ENCODE measurements around the gene FGFRL1.
"Not testable (repeated sequence)": the region's sequence is repeated elsewhere in the genome, so short reads cannot be mapped to it uniquely, and the experiment has no call there.

Gene FGFRL1

DNA sequence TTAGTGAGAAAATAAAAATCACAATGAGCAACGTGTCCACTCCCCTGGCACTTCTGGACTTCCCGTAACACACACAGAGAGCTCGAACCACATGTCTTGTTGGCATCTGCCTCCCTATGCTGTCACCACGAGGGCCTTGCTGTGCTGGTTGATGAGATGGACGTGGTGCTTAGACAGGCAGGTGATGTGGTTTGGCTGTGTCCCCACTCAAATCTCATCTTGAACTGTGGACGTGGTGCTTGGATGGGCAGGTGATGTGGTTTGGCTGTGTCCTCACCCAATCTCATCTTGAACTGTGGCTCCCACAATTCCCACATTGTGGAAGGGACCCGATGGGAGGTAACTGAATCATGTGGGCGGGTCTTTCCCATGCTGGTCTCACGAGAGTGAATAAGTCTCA, 40.0 kb downstream of the FGFRL1 start:
- DNase-seq (ENCODE audit: low read depth, low spot score), result no peak

DNA sequence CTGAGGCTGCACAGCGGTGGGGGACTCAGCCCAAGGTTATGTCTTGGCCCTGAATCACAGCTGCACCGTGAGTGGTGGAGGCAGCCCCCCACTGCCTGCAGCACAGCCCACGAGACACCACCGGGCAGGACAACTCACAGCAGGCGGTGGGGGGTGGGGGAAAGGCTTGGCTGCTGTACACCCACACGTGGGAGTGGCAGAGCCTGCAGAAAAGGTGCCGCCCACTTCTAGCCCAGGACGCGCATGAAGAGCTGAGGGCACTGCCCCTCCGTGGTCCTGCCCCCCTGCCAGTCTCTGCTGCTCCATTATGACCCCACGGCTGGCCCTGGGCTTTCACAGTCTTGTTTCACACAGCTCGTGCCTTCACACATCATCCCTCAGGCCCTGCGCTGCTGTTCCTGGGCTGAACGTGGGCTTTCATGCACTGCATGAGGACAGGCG, 40.8 kb downstream of the FGFRL1 start:
- no peak for DNase-seq (ENCODE audit: low read depth, low spot score)

DNA sequence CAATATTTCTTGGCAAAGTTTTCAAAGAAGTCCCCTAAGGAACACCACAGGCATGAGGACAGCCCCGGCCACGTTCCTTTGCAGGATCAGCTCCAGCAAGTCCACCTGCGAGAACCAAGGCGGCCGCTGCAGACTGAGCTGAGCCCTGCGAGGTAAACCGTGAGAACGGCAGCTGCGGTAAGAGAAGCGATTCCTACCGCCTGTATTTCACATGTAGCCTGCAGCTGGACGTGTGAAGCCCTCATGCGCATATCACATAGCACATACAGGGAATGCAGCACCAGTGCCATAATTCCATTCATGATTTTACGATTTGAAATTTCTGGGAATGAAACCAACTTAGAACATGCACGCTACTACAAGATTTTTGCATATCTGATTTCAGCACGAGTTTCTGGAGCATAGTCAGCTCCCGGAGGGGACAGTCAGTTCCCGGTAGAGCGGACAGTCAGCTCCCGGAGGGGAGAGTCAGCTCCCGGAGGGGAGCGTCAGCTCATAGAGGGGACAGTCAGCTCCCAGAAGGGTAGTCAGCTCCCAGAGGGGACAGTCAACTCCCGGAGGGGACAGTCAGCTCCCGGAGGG, 41.7 kb downstream of the FGFRL1 start:
- DNase-seq (ENCODE audit: low read depth, low spot score), result no peak

DNA sequence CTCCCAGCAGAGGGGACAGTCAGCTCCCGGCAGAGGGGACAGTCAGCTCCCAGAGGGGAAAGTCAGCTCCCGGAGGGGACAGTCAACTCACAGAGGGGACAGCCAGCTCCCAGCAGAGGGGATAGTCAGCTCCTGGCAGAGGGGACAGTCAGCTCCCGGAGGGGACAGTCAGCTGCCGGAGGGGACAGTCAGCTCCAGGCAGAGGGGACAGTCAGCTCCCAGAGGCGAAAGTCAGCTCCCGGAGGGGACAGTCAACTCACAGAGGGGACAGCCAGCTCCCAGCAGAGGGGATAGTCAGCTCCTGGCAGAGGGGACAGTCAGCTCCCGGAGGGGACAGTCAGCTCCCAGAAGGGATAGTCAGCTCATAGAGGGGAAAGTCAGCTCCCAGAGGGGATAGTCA, 42.5 kb downstream of the FGFRL1 start:
- DNase-seq (ENCODE audit: low read depth, low spot score), result not testable (repeated sequence)

DNA sequence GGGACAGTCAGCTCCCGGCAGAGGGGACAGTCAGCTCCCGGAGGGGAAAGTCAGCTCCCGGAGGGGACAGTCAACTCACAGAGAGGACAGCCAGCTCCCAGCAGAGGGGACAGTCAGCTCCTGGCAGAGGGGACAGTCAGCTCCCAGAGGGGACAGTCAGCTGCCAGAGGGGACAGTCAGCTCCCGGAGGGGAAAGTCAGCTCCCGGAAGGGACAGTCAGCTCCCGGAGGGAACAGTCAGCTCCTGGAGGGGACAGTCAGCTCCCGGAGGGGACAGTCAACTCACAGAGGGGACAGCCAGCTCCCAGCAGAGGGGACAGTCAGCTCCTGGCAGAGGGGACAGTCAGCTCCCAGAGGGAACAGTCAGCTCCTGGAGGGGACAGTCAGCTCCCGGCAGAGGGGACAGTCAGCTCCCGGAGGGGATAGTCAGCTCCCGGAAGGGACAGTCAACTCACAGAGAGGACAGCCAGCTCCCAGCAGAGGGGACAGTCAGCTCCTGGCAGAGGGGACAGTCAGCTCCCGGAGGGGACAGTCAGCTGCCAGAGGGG, 43.3 kb downstream of the FGFRL1 start:
- not testable (repeated sequence) for DNase-seq (ENCODE audit: low read depth, low spot score)

DNA sequence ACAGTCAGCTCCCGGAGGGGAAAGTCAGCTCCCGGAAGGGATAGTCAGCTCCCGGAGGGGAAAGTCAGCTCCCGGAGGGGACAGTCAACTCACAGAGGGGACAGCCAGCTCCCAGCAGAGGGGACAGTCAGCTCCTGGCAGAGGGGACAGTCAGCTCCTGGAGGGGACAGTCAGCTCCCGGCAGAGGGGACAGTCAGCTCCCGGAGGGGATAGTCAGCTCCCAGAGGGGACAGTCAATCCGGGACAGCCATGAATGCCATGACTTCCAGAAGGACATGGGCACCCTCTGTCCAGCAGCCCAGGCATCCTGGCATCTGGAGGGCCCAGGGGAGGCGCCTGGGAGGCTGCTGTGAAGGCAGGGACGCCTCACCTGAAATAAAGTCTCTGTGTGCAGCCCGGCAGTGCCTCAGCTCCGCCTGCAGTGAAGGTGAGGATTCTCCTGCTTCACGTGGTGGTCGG, 43.8 kb downstream of the FGFRL1 start:
- not testable (repeated sequence) for DNase-seq (ENCODE audit: low read depth, low spot score)

DNA sequence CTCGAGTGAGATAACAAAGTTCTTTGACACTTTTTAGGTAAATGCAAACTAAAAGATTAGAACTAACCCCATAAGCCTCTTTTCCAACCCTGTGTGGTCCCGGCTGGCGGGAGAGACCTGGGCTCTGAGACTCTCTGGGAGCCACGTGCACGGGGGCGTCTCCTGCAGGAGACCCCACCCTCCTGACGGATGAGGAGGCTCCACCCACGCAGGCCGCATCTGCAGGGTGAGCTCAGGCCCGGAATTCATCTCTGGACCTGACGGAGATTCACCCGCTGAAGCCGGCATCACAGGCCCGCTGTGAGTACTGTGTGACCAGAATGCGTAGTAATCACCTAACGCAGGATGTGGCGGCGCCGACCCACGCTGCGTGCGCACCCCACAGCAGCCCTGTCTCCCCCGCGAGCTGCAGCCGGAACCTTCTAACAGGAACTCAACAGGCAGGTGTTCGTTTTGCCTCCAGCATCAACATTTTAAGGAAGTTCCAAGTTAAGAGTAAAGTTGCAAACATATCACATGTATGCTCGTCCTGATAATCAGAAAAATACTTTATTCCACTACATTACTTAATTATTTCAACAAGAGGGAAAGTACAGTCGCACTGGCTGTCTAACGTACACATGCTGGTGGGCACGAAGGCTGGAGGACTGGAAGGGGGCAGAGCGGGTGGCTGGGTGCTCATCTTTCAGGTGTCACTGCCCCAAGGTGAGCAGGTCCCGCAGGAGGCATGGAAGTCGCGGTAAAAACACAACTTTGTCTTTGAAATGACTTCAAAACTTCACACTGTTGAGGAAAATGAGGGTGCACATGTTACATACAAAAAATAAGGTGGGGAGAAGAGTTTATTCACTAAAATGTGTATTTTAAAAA, 44.5 kb downstream of the FGFRL1 start:
- DNase-seq (ENCODE audit: low read depth, low spot score), result no peak

DNA sequence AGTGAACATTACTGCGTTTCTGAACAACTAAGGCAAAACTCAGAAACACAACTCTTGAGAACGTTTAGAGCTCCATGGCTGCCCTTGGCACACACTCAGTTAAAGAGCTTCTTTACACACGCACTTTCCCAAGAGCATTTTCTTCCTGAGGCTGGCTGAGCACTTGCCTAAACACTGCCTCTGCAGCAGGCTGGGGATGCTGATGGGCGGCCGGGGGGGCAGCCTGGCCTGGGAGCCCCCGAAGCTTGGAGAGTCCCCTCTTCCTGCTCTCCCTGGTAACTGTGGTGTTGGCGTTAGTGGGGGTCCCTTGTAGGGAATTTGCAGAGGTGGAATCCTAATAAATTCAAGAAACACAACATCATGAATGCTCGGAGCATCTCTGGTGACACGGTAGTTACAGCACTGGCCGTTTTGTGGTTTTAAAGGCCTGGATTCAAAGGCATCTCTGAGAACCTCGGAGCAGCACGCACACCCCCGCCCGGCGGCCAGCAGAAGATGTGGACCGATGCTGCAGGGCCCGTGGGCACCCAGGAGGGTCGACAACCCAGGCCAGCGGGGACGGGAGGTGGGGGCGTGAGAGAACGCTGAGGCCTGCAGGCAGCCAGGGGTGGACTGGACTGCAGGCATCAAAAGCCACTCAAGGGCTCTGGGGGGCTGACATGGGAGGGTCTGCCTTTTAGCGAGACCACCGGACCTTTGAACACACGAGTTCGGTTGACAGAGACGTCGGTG, 45.4 kb downstream of the FGFRL1 start:
- no peak for DNase-seq (ENCODE audit: low read depth, low spot score)

DNA sequence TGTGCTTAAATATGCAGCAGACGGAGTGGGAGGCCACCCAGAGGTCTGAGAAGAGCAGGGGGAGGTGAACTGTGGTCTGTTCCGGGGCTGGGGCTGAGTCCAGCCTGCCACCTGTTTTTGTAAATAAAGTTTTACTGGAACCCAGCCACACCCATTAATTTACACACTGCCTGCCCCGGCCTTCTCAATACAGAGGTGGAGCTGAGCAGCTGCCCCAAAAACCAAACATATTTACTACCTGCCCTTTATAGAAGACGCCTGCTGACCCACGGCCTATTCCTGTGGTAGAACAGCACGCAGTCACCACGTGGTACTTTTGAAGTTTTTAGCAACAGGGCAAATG, 45.9 kb downstream of the FGFRL1 start:
- DNase-seq (ENCODE audit: low read depth, low spot score), result no peak

DNA sequence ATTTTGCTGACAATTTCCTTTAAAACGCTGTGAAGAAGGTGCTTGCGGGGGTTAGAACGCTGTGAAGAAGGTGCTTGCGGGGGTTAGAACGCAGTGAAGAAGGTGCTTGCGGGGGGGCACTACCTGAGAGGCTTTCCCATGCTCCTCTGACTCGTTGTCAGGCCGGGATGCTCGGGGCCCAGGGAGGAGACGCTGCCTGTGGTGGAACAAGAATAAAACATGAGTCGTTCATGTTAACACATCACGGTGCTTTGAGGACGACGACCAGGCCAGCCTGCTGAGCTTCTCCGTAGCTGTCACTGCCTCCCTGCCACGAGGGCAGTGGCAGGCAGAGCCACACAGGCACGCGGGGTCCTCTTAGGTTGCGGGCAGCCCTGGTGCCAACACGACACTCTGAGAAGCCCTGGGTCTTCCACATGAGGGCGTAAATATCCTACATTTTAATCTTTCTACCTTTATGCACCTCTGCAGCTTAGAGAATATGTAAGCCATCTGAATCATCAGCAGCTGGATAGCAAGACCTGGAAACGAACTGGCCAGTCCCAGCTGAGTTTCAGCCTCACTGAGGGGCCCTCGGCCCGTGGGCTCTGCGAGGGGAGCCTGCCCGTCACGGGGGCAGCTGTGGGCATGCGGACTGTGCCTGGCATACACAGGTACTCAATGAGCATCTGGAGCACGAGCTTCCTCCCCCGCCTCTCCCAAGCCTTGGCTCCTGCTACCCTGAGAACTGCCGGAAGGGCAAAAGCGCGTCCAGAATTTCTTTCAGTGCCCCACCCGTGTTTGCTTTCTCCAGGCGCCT, 47.0 kb downstream of the FGFRL1 start:
- no peak for DNase-seq (ENCODE audit: low read depth, low spot score)

DNA sequence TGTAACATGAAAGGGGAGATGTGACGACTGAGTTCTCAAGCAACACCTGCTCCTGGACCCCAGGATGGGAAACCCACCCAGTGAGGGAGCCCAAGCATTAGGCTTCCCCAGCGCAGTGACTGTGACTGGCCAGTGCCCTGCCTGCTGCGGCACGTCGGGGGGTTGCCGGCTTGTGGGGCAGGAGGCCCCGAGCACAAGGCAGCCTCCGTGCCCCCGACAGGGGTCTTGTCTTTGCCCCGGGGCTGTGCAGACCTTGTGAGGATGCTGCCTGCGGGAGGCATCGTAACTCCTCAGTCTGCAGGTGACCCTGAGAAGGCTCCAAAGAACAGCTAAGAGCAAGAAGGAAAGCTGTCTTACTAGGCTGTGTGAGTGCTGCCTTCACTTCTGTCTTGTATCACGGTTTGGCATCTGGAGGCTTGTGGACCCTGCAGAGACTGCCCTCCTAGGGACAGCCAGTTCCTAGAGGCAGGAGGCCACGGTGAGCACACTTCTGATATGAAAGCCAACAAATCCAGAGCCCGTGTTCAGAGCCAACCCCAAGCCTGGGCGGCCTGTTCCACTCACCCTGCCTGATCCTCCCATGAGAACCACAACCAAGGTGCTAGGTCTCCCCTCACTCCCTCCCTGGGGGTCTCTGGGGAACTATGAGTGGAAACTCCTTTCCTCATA, 47.7 kb downstream of the FGFRL1 start:
- no peak for DNase-seq (ENCODE audit: low read depth, low spot score)

DNA sequence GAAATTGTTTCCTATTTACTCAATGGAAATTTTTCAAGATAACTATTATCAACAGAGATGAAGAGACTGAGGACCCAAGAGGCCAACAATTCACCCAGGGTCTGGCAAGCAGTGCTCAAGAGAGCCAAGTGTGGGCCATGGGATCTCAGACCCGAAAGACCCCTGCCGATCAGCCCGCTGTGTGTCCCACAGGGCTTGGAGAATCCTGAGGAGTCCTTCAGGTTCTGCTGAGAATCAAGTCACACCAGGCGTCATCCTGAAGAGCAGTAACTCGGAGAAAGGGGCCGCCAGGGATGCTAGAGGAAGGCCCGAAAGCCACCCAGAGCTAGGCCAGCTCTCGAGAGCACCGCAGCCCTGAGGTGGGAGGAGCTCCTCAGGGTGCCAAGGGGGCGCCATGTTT, 48.7 kb downstream of the FGFRL1 start:
- DNase-seq (ENCODE audit: low read depth, low spot score), result no peak

DNA sequence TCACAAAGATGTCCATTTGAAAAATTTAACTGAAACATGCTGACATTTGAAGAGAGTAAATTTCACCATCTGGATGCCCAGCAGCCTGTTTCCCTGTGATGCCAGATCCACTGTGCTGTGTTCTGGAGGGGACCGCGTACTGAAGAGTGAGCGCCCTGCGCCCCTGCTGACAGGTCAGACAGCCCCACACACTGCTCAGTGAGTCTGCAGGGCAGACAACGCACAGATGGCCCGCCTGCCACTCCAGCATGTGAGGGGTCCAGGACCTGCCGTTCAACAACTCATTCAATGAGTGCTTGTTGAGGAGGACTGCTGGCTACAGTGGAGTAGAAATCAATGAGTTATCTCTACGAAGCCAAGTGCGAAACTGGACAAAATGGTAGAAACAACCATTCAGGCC, 49.2 kb downstream of the FGFRL1 start:
- no peak for DNase-seq (ENCODE audit: low read depth, low spot score)

DNA sequence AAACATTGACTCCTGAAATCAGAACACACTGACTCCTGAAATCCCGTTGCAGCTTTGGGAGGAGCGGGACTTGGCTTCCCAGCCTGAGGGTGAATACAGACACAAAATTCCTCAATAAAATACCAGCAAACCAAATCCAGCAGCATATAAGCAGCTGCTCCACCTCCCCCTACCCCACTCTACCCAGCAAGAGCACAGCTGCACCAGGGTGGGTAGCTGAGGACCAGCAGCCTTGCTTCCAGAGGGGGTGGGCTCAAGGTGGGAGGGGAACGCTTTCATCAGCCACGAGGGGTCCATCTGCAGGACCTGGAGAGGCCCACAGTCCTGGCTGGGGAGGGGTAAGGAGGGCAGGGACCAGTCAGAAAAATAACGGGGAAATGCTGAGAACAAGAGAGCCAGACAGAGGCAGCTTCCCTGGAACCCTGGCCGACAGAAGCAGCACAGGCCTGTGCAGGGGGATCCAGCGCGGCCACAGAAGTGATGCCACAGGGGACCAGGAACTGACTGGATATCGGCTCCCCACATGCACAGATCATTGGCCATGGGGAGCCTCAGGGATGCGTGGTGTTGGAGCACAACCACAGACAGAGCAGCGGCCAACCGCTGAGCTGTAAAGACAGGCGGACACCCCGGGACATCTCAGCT, 49.8 kb downstream of the FGFRL1 start:
- DNase-seq (ENCODE audit: low read depth, low spot score), result no peak

DNA sequence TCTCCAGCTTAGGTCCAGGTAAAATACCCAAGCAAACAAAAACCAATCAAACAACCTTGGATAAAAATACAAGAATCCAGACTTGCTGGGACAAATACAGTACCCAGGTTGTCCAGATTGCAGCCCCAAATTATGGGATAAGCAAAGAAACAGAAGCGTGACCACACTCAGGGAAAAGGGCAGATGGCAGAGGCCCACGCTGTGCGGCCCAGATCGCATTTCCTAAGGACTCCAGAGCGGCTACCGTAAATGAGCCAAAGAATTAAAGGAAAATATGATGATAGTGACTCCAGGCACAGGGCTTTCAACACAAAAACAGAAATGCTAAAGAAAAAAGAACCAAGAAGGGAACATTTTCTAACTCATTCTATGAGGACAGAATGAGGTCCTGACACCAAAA, 50.3 kb downstream of the FGFRL1 start:
- no peak for DNase-seq (ENCODE audit: low read depth, low spot score)

DNA sequence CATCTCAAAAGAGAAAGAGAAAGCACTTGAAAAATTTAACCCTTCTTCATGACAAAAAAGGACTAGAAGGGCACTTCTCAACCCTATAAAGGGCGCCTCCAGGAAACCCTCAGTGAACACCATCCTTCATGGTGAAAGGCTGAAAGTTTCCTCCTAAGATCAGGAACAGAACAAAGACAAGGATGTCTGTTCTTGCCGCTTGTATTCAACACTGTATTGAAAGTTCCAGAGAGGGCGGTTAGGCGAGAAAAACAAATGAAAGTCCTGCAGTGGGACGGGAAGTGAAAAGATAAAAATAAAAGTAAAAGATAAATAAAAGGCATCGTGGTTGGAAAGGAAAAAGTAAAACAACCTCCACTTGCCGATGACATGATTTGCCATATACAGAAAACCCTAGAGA, 51.0 kb downstream of the FGFRL1 start:
- DNase-seq (ENCODE audit: low read depth, low spot score), result no peak

DNA sequence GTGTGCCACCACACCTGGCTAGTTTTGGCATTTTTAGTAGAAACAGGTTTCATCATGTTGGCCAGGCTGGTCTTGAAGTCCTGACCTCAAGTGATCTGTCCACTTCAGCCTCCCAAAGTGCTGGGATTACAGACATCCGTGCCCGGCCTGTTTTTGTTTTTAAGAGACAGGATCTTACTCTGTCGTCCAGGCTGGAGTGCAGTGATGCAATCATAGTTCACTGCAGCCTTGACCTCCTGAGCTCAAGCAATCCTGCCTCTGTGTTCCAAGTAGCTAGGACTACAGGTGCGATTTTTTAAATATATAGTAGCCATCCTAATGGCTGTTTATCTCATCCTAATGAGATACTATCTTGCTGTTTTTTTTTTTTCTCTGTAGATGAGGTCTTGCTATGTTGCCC, 54.3 kb downstream of the FGFRL1 start:
- no peak for DNase-seq (ENCODE audit: low read depth, low spot score)

DNA sequence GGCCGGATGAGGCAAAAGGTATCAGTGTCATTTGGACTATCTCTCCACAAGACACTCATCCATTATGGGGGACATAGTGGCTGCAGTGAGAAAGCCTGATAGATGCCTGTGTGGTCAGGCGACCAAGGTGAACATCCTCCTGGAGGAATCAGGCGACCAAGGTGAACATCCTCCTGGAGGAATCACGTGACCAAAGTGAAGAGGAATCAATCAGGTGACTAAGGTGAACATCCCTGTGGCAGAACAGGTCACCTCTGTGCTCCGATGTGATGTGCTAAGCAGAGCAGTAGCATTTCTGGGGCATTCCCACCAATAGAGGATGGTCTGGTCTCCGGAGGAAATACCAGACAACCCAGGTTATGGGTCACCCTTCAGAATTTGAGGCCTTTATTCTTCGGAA, 58.0 kb downstream of the FGFRL1 start:
- DNase-seq (ENCODE audit: low read depth, low spot score), result no peak

DNA sequence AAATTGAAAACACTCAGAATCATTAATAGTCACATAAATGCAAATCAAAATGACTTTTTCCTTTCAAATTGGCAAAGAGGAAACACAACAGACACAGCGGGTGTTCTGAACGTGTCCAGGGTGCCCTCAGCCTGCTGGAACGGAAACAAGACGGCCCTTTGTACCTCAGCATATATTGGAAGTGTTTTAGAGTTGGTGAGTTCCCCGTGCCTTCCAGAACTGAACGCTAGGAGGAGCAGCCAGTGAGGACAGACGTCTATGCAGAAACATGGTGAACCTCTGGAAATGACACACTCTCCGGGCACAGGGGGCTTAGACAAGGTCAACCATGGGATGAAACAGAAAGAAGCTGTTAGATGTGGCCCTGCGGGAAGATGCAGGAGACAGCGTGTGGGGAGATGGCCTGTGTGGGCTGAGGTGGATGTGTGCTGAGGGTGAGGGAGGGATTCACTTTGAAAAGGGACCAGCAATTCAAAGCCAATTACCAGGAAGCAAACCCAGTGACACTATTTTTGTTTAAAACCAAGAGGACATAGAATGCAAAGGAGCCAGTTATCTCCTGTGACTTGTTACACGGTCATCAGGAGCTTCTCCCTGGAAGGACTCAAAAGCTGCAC, 61.5 kb downstream of the FGFRL1 start:
- DNase-seq (ENCODE audit: low read depth, low spot score), result no peak

DNA sequence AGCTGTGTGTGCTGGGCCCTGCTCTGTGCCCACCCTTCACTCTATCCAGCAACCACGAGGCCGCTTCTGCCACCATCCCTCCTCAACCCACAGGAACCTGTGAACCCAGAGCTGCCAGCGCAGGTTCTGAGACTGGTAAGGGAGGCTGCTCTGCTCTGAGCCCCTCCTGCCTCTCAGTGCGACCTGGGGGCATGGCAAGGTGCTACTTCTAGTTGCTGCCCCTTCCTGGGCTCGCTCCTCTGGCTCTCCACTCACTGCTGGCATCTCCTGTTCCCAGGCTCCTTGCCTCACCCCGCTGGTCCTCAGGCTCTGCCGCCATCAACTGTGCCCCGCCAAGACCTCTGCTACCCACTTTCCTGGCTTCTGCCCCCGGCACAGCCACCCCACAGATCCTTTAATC, 62.7 kb downstream of the FGFRL1 start:
- DNase-seq (ENCODE audit: low read depth, low spot score), result no peak

All from smooth muscle cell of the brain vasculature (primary cell).